Measurements from ENCODE around the gene YAF2.
"Not testable (repeated sequence)": the region's sequence is repeated elsewhere in the genome, so short reads cannot be mapped to it uniquely, and the experiment has no call there.

Gene YAF2

DNA sequence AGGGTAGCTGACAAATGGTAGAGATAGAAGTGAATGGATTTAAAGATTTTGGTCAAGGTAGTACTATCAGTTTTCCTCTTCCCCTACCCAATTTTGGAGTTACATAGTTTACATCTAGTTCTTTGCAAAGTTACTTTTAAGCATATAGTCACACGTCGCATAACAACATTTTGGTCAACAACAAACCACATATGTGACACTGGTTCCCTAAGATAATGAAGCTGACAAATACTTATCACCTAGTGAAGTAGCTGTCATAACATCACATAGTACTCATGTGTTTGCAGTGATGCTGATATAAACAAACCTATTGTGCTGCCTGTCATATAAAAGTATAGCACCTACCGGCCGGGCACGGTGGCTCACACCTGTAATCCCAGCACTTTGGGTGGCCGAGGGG is 45.4 kb downstream of the YAF2 start:
- H3K27ac ChIP-seq: no peak overlapping the region

DNA sequence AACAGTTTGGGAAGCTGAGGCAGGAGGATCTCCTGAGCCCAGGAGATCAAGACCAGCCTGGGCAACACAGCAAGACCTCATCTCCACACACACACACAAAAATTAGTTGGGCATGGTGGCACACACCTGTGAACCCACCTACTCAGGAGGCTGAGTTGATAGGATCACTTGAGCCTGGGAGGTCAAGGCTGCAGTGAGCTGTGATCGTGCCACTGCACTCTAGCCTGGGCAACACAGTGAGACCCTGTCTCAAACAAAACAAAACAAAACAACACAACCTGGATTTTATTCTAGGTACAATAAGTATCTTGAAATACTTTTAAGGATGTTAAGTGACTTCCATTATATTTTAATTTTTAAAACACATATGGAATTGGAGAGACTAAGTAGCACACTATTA is 45.8 kb downstream of the YAF2 start:
- TF ChIP-seq, protein P1, sequence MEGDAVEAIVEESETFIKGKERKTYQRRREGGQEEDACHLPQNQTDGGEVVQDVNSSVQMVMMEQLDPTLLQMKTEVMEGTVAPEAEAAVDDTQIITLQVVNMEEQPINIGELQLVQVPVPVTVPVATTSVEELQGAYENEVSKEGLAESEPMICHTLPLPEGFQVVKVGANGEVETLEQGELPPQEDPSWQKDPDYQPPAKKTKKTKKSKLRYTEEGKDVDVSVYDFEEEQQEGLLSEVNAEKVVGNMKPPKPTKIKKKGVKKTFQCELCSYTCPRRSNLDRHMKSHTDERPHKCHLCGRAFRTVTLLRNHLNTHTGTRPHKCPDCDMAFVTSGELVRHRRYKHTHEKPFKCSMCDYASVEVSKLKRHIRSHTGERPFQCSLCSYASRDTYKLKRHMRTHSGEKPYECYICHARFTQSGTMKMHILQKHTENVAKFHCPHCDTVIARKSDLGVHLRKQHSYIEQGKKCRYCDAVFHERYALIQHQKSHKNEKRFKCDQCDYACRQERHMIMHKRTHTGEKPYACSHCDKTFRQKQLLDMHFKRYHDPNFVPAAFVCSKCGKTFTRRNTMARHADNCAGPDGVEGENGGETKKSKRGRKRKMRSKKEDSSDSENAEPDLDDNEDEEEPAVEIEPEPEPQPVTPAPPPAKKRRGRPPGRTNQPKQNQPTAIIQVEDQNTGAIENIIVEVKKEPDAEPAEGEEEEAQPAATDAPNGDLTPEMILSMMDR (IDR thresholded peaks at IDR 0.05): no peak
- TF ChIP-seq ZFX (IDR thresholded peaks at IDR 0.05; ENCODE audit: borderline replicate concordance): no peak
- H3K27ac ChIP-seq: no peak overlapping the region

More for the DNA sequence above, 45.4 kb downstream of the YAF2 start:
- TF ChIP-seq ZFX (IDR thresholded peaks at IDR 0.05; ENCODE audit: borderline replicate concordance): no peak
- TF ChIP-seq, protein P1 (IDR thresholded peaks at IDR 0.05): no peak

DNA sequence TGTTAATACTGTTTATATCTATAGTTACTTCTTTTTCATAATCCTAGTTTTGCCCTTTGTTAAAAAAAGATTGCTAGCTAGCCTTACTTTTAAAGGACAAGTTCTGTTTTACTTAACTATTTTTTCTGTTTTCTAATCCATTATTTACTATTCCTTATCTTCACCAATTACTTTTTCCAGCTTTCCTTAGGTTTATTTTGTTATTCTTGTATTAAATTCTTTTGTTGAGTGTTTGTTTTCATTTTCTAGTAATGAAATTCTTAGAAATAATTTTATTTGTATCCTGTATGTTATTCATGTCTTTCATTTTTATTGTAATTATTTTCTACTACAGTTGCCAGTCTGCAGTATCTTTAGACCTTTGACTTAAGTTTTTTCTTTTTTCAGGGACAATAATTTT is 47.7 kb downstream of the YAF2 start:
- TF ChIP-seq, protein P1 (IDR thresholded peaks at IDR 0.05): no peak
- no peak for TF ChIP-seq ZFX (IDR thresholded peaks at IDR 0.05; ENCODE audit: borderline replicate concordance)
- no peak overlapping the region for H3K27ac ChIP-seq

DNA sequence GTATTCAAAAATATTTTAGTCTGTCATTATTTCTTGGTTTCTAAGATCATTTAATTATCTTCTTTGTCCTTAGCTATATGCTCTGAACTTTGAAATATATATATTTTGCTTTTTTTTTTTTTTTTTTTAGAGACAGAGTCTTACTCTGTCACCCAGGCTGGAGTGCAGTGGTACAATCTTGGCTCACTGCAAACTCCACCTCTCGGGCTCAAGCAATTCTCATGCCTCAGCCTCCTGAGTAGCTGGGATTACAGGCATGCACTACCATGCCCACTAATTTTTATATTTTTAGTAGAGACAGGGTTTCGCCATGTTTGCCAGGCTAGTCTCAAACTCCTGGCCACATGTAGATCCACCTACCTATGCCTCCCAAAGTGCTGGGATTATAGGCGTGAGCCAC is 49.8 kb downstream of the YAF2 start:
- not testable (repeated sequence) for H3K27ac ChIP-seq

DNA sequence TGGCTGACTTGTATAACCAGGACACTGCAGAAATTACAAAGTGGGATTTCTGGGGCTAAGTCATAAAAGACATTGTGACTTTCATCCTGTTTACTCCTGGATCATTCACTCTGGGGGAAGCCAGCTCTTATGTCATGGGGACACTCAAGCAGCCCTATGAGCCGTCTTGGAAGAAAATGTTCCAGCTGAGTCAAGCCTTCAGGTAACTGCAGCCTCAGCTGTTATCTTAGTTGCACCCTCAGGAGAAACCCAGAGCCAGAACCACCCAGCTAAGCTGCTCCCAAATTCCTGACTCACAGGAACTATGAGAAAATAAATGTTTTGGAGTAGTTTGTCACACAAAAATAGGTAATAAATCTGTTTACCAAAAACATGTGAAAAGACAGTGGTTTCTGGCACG is 50.2 kb downstream of the YAF2 start:
- no peak overlapping the region for H3K27ac ChIP-seq
- TF ChIP-seq, protein P1 (IDR thresholded peaks at IDR 0.05): no peak
- TF ChIP-seq ZFX (IDR thresholded peaks at IDR 0.05; ENCODE audit: borderline replicate concordance): no peak

DNA sequence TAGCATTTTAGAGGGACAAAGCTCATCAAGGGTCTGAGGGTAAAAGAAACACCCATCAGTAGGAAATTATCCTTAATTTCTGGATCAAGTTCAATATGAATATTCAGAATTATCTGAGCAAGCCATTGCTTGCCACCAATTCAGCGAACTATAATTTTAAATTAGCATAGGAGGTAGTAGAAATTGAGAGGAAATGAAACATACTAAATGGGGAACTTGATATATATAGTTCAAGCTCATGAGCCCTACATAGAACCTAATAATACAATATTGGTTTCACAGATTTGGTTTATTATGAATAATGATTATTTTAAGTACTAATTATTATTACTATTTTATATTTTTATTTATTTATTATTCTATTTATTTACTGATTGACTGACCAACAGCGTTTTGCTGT is 51.3 kb downstream of the YAF2 start:
- no peak overlapping the region for H3K27ac ChIP-seq
- TF ChIP-seq, protein P1 (IDR thresholded peaks at IDR 0.05): no peak
- no peak for TF ChIP-seq ZFX (IDR thresholded peaks at IDR 0.05; ENCODE audit: borderline replicate concordance)

DNA sequence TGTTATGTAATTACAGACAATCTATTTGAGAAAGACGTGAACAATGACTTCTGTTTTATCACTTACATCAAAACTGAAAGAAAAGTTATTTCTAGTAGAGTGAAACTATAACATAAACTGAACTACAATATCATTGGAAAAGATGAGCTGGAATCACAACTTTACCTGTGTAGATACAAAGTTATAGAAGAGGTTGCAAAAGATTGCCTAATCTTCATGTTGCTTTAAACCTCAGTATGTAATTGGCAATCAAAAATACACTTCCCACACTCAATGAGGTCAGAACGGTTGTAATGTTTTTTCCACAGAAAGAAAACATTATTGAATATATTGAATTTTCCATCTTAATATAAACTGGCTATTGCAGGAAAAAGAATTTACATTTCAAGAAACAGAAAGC is 55.7 kb downstream of the YAF2 start:
- TF ChIP-seq ZFX (IDR thresholded peaks at IDR 0.05; ENCODE audit: borderline replicate concordance): no peak
- TF ChIP-seq, protein P1 (IDR thresholded peaks at IDR 0.05): no peak
- H3K27ac ChIP-seq: no peak overlapping the region

DNA sequence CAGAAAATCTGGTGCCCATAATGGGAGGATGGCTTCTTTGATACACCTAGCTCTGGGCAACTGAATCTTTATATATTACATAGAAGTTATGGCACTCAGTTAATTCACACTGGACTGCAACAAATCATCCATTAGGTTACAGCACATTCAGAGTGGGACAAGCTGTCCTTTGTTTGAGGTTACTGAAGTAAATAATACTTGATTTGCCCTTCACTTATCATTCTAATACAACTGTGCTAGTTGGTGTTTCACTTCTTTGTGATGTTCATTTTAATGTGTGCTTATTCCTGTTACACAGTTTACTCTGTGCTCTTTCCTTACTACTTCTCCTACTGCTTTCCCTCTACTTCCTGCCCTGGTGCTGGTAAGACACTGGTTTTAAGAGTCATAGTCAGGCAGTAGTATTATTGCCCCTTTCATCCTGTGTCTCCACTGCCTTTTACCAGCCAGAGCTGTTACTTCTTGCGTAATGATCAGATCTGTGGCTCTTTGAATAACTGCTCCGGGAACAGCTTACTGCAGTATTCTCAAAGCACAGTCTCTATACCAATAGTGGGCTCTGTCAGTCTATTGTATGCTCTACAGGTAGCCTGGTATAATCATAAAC is 57.0 kb downstream of the YAF2 start:
- H3K27ac ChIP-seq: no peak overlapping the region
- TF ChIP-seq ZFX (IDR thresholded peaks at IDR 0.05; ENCODE audit: borderline replicate concordance): no peak
